ENCODE results near the gene CCDC167. TPM values are rescaled to one million over a fixed set of nuclear protein-coding genes. Genes with fewer than 3 reads are reported as not detected.
A peak's percentile ranks its signal among the peaks of the same experiment; 100 is the strongest.

The CCDC167 gene
- total RNA-seq, 1 donor from 2014 or later: 38.3 TPM

DNA sequence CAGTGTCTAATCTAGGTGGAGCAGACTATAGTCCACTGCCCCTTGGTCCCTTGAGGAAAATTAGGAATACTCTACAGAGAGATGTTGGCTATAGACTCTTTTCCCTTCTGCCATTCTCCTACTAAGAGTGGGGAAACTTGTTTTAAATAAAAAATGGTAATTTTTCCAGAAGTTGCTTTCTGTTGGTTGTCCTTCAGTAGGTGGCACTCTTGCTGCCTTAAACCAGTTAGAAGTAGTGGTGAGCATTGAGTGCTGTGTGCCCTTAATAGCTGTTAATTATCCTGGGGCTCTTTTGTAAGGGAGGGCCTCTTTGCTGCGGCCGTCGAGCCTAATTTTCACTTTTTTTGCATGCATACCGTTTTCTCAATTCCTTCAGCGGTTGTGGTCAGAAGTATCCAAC, 63.9 kb downstream of the CCDC167 start:
- H3K36me3 Mint-ChIP-seq: peaks cover 10% of the 10 kb centered on the region
- TF ChIP-seq CTCF (conservative IDR thresholded peaks at IDR 0.05): no peak
- H3K4me3 Mint-ChIP-seq: peak overlapping the region; percentile 65
- H3K9me3 Mint-ChIP-seq: no peaks in the 10 kb centered on the region
- peak overlapping the region; percentile 41 for H3K27ac Mint-ChIP-seq
- no peak for DNase-seq (ENCODE audit: extremely low spot score, unreplicated experiment)
- no peaks in the 10 kb centered on the region for H3K27me3 Mint-ChIP-seq
- peaks cover 32% of the 10 kb centered on the region for H3K4me1 Mint-ChIP-seq (ENCODE audit: unreplicated experiment)

GRCh38 chr6:37435373-37435772, 64.3 kb downstream of the CCDC167 start:
- no peak for DNase-seq (ENCODE audit: extremely low spot score, unreplicated experiment)
- Mint-ChIP-seq H3K27ac (peak overlapping the region; percentile 41), H3K36me3 (peaks cover 10% of the 10 kb centered on the region), H3K4me3 (peak overlapping the region; percentile 93), H3K27me3 (no peaks in the 10 kb centered on the region), H3K4me1 (ENCODE audit: unreplicated experiment) (peaks cover 32% of the 10 kb centered on the region), H3K9me3 (no peaks in the 10 kb centered on the region)
- TF ChIP-seq CTCF (conservative IDR thresholded peaks at IDR 0.05): no peak

- Mint-ChIP-seq H3K27me3 (peaks cover 4% of the 10 kb centered on the region), H3K4me1 (ENCODE audit: unreplicated experiment) (peaks cover 25% of the 10 kb centered on the region), H3K9me3 (no peaks in the 10 kb centered on the region), H3K27ac (peak overlapping the region; percentile 85), H3K4me3 (peak overlapping the region; percentile 93), H3K36me3 (peaks cover 10% of the 10 kb centered on the region)
- TF ChIP-seq CTCF (conservative IDR thresholded peaks at IDR 0.05): no peak
- no peak for DNase-seq (ENCODE audit: extremely low spot score, unreplicated experiment)
Measured at GRCh38 chr6:37433657-37434271, 65.9 kb downstream of the CCDC167 start.

Other genes starting within 250 kb of the CCDC167 start
- gene TBC1D22B, start 242.1 kb downstream of the CCDC167 start, total RNA-seq (ENCODE audit: low replicate concordance): 13.6 and 14.1 TPM in 2 replicates
- gene TMEM217, start 241.7 kb downstream of the CCDC167 start, total RNA-seq (ENCODE audit: low replicate concordance): 1.1 and 1.3 TPM in 2 replicates
- 38.6 and 50.4 TPM in 2 replicates for gene RNF8, start 145.9 kb downstream of the CCDC167 start, total RNA-seq (ENCODE audit: low replicate concordance)
- 37.8 and 53.0 TPM in 2 replicates for gene CMTR1, start 66.7 kb downstream of the CCDC167 start, total RNA-seq (ENCODE audit: low replicate concordance)
- 10.8 and 24.9 TPM in 2 replicates for gene MDGA1, start 198.0 kb upstream of the CCDC167 start, total RNA-seq (ENCODE audit: low replicate concordance)

All from type B pancreatic cell (in vitro differentiated cells).